ENCODE results near the gene BAG1. TPM values are rescaled to one million over a fixed set of nuclear protein-coding genes. Genes with fewer than 3 reads are reported as not detected.

BAG1 gene
- total RNA-seq, 2 experiments from 2014 or later = 63.8 to 73.2 TPM

DNA sequence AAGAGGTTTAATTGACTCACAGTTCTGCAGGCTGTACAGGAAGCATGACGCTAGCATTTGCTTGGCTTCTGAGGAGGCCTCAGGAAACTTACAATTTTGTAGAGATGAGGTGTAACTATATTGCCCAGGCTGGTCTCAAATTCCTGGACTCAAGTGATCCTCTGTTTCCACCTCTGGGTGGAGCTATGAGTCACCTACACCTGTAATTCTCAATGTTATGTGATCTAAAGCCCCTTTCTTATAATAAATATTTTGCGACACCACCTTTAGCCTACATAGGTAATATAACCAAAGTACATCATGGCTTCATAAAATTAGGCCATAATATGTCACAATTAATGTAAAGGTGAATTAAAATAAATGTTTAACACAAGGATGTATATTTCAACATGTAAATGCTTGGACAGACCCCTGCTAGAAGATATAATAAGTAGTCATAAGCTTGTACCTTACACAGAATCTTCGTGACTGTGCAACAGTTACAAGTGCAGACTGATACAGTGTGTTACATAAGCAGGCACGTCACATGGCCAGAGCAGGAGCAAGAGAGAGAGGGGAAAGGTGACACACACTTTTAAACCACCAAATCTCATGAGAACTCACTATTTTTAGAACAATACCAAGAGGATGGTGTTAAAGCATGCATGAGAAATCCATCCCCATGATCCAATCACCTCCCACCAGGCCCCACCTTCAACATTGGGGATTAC is 54.3 kb downstream of the BAG1 start:
- Mint-ChIP-seq H3K36me3 (no peaks in the 10 kb centered on the region), H3K4me3 (no peak overlapping the region), H3K9me3 (peaks cover 1% of the 10 kb centered on the region), H3K27me3 (peaks cover 7% of the 10 kb centered on the region), H3K4me1 (no peaks in the 10 kb centered on the region), H3K27ac (no peak overlapping the region)
- ATAC-seq (ENCODE audit: low read depth) (no peak), DNase-seq (no peak)
- POLR2A ChIA-PET = no interaction called here

DNA sequence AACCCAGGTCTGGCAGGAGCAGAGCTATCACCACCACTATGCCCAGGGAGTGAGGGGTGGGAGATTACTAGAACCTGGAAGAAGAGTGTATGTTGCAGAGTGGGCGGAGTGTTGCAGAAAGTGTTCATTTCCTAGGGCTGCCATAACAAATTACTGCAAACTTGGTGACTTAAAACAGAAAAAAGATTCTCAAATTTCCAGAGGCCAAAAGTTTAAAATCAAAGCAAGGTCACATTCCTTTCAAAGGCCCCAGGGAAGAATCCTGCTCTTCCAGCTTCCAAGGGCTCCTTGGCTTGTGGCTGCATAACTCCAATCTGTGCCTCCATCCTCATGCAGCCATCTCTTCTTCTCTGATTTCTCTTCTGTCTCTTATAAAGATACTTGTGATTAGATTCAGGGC is 55.1 kb downstream of the BAG1 start:
- ATAC-seq (ENCODE audit: low read depth) (no peak), DNase-seq (no peak)
- Mint-ChIP-seq H3K27ac (no peak overlapping the region), H3K4me1 (no peaks in the 10 kb centered on the region), H3K9me3 (peaks cover 1% of the 10 kb centered on the region), H3K36me3 (no peaks in the 10 kb centered on the region), H3K27me3 (peaks cover 5% of the 10 kb centered on the region), H3K4me3 (no peak overlapping the region)
- POLR2A ChIA-PET = no interaction called here

- peak; percentile 53 for DNase-seq
These were observed 61.8 kb downstream of the BAG1 start for GRCh38 chr9:33202552-33203201.

More at GRCh38 chr9:33202552-33203201, 61.8 kb downstream of the BAG1 start:
- Mint-ChIP-seq H3K36me3 (no peaks in the 10 kb centered on the region), H3K9me3 (no peaks in the 10 kb centered on the region), H3K4me3 (peak overlapping the region; percentile 76), H3K27ac (peak overlapping the region; percentile 83), H3K27me3 (peaks cover 6% of the 10 kb centered on the region), H3K4me1 (peaks cover 25% of the 10 kb centered on the region)
- peak; percentile 99 for ATAC-seq (ENCODE audit: low read depth)
- POLR2A ChIA-PET = interaction anchor here (2.0 kb wide), 1 partner anchor 35 kb away, joined by 8 read pairs; the partner anchor contains the start of gene B4GALT1

Other genes starting within 250 kb of the BAG1 start
- 100 to 1,000 TPM in 1 of 2 experiments, 10 to 100 TPM in 1; 99.1 to 102 TPM for gene DNAJA1, start 239.4 kb downstream of the BAG1 start, total RNA-seq
- gene SMU1, start 188.0 kb downstream of the BAG1 start, total RNA-seq = 10 to 100 TPM; 22.2 to 22.9 TPM
- gene B4GALT1, start 97.4 kb downstream of the BAG1 start, total RNA-seq = 10 to 100 TPM; 34.6 to 35.7 TPM
- not detected for gene SPINK4, start 24.5 kb downstream of the BAG1 start, total RNA-seq
- 10 to 100 TPM; 96.1 to 97.1 TPM for gene CHMP5, start 341 bp upstream of the BAG1 start, total RNA-seq
- gene NFX1, start 25.8 kb upstream of the BAG1 start, total RNA-seq = 10 to 100 TPM; 47.4 to 48.2 TPM
- gene AQP7, start 137.9 kb upstream of the BAG1 start, total RNA-seq = not detected
- gene AQP3, start 182.9 kb upstream of the BAG1 start, total RNA-seq = 10 to 100 TPM; 29.1 to 32.0 TPM
- gene NOL6, start 209.2 kb upstream of the BAG1 start, total RNA-seq = 10 to 100 TPM; 30.1 to 33.2 TPM